GM08714 (cell line): ENCODE data around the gene MAPK1.
"Not testable (repeated sequence)": the region's sequence is repeated elsewhere in the genome, so short reads cannot be mapped to it uniquely, and the experiment has no call there.

Experiments
- H3K4me3 ChIP-seq: fragments of 200-500 bp; sonication (Bioruptor generic); 2 replicates; pipeline ENCODE4 v1.5.1; 2014; ENCODE audit warnings: mild to moderate bottlenecking, low read length, inconsistent platforms
- ZNF274 ChIP-seq: IDR thresholded peaks from 2 replicates; pipeline ENCODE4 v1.6.1; 2012; ENCODE audit warnings: mild to moderate bottlenecking, low read depth, low read length

MAPK1 gene

DNA sequence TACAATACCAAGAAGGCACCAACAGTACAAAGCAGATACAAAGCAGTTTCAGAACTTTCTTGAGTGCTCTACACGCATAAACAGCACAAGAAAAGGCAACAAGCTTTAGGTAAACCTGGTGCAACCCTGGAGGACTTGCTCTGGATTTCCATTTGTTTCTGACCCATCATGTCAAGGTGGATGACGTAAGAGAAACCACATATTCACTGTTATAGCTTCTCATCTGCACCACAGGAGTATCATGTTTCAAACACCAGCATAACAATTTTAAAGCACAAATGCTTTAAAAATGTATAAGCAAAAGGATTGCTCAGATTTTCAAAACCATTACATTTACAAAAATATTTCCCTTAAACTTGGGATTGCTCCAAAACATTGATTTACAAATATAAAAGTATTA lies 106.8 kb downstream of the MAPK1 start:
- no peak for TF ChIP-seq ZNF274
- H3K4me3 ChIP-seq, result no peak overlapping the region

DNA sequence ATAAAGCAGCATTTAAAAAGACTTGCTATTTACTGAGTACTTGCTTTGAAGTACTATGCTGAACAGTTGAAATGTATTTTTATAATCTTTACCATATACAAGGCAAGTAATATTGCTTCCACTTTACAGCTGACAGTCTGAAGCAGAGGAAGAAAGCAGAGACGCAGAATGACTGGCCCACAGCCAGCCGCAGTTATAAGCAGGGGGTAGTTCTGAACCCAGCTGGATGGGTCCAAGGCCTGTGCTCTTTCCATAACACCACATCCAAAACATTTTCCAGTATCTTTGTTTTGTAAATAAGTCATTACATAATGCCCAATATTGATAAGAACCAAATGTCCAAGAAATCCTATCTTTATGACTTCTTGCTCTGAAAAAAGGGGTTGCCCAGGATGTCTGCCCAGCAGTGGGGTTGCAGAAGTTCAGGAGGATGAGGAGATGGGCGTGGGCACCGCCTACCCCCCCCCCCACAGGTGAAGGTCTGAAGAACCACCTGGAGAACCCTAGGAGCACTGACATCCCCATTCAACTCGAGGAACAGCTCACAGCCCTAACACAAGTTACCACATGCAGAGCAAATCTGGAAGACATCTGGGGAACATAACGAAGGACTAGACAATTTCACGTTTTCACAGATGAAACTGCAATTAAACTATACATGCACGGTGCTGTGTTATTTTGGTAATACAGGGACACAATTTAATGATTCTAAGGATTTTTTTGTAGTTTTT lies 107.6 kb downstream of the MAPK1 start:
- TF ChIP-seq ZNF274, result no peak
- no peak overlapping the region for H3K4me3 ChIP-seq

DNA sequence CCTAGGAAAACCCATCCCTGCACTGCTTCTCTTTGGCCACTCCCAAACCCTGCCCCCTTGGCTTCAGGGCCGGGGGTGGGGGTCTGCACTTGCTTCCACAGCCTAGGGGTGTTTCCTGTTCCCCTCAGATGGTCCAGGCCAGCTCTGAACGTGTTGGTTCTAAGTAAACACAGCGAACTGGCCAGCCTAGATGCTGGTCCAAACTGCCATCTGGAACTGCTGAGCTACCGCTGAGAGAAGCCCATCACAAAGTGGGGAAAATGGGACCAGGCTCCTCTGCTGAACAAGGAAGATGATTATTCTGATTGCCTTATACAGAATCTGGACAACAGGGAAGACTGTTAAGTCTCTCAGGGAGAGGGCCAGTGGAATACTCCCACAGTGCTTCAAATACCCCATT lies 108.4 kb downstream of the MAPK1 start:
- no peak for TF ChIP-seq ZNF274
- H3K4me3 ChIP-seq, result no peak overlapping the region

DNA sequence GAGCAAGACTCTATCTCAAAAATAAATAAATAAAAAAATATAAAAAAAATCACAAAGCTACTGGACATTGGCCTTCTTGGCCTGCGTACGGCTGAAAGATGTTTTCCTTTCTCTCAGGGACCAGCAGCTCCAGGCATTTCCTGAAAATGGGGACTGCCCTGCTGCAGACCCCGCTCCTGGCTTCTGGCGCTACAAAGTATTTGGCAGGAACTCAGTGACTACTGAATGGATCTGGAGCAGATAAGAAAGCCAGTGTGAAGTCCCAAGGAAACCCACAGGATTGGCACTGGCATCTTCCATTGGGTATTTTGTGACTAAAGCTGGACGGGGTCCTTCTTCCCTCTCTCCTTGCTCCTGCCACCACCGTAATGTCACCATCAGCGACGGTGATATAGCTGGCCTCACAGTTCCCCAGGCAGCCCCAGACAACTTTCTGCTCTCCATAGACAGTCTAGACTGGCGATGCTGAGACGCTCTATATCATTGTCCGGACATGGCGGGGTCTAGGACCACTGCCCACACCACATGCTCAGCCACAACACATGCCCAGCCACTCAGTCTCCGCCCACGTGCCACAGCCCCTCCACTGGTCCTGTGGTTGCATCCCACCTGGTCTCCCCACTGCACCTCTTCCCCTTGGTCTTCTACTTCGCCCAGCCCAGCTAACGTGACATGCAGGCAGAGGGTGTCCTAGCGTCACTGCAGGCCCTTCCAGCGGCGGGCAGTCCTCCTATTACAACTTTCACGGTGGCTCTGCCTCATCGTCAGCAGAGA lies 109.2 kb downstream of the MAPK1 start:
- H3K4me3 ChIP-seq, result no peak overlapping the region
- no peak for TF ChIP-seq ZNF274

GRCh38 chr22:21755851-21756284 lies 111.6 kb downstream of the MAPK1 start:
- no peak overlapping the region for H3K4me3 ChIP-seq
- TF ChIP-seq ZNF274, result no peak

DNA sequence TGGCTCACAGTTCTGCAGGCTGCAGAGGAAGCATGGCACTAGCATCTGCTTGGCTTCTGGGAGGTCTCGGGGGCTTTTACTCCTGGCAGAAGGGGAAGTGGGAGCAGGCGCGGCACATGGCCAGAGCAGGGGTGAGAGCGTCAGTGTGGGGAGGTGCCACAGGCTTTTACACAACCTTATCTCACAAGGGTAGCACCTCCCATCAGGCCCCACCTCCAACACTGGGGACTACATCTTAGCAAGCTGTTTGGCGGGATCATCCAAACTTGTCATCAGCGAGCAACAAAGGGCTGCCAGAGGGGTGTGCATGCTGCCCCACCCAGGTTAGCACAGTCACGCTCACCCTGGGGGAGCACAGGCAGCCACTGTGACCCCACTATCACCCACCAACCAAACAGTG lies 112.9 kb downstream of the MAPK1 start:
- H3K4me3 ChIP-seq, result no peak overlapping the region
- no peak for TF ChIP-seq ZNF274

DNA sequence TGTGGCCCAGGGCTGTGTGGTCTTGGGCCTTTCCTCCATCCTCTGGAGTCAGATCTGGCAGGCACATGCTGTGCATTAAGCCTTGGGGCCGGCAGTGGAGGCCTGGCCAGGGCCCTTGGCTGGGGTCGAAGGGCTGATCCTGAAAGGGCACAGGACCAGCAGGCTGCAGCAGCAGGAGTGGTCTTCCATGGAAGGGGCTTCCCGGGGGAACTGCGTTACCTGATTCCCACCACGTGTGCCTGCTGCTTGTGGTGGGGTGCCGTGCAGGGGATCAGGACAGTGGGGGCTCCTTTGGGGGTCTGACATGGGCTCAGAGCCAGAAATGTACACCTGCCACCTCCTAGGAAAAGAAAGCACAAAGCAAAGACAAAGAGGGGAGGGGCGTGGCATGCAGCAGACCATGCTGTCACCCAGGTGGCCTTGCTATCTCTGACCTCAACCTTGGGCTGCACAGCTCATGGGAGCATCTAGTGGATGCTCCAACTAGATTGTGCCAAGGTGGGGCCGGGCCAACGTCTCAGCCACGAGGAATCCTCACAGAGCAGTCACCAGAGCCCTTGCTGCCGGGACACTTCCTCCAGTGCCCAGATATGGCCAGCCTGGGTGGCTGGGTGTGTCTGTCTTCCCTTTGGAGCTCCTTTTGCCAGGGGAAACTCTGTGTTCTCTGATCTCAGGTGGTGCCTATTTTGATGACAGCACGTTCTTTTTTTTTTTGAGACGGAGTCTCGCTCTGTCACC lies 113.9 kb downstream of the MAPK1 start:
- H3K4me3 ChIP-seq, result no peak overlapping the region
- TF ChIP-seq ZNF274, result no peak

DNA sequence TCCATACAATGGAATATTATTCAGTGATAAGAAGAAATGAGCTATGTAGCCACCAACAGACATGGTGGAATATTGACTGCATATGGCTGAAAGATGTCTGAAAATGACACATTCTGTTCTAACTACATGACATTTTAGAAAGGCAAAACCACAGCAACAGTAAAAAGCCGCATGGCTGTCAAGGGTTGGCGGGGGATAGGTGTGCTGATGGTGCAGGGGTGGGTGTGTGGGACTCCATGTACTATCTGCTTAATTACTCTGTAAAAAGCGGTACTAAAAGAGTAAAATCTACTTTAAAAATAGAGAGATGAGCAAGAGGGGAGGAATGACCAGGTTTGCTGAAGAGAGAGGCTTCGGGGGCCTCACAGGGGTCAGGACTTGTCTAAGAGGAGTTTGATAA lies 115.2 kb downstream of the MAPK1 start:
- no peak for TF ChIP-seq ZNF274

DNA sequence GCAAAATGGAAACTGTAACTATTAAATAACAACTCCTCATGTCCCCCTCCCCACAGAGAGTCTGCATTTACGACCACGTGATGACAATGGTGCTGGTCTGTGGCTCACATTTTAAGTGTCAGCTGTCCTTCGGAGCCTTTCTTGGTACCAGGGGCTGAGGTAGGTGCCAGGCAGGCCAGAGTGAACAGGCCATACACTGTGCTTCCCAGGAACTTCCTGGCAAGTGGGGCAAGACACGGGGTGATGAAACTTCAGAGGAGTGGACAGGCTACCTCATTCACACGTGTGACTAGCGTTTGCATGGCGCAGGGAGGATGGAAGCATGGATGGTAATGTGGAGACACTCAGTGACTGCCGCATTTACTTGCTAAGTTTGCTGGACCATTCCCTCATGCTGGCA lies 121.5 kb downstream of the MAPK1 start:
- TF ChIP-seq ZNF274, result no peak
- H3K4me3 ChIP-seq, result no peak overlapping the region

More for the DNA sequence above, 115.2 kb downstream of the MAPK1 start:
- no peak overlapping the region for H3K4me3 ChIP-seq

DNA sequence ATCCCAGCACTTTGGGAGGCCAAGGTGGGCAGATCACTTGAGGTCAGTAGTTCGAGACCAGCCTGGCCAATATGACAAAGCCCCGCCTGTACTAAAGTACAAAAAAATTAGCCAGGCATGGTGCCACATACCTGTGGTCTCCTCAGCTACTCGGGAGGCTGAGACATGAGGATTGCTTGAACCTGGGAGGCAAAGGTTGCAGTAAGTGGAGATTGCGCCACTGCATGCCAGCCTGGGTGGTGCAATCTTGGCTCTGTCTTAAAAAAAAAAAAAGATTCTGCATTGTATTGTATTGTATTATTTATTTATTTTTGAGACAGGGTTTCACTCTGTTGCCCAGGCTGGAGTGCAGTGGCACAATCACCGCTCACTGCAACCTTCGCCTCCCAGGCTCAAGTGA lies 122.5 kb downstream of the MAPK1 start:
- H3K4me3 ChIP-seq, result not testable (repeated sequence)

DNA sequence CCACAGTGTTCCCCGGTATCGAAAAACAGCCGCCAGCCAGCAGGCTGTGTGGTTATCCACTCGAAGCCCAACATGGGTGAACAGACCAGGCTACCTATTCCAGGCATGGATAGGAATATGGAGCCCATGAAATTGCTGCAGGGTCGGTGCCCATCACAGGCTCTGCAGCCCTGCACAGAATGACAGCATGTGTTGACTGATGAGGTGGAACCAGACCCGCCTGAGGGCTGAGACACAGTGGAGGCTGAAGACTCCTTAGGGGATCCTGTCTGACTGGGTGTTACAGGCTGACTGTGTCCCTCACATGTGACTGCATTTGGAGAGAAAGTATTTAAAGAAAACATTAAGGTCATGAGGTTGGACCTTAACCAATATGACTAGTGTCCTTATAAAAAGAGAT lies 125.7 kb downstream of the MAPK1 start:
- no peak for TF ChIP-seq ZNF274

GRCh38 chr22:21741059-21741458 lies 126.4 kb downstream of the MAPK1 start:
- TF ChIP-seq ZNF274, result no peak

More for the DNA sequence above, 125.7 kb downstream of the MAPK1 start:
- H3K4me3 ChIP-seq, result no peak overlapping the region

DNA sequence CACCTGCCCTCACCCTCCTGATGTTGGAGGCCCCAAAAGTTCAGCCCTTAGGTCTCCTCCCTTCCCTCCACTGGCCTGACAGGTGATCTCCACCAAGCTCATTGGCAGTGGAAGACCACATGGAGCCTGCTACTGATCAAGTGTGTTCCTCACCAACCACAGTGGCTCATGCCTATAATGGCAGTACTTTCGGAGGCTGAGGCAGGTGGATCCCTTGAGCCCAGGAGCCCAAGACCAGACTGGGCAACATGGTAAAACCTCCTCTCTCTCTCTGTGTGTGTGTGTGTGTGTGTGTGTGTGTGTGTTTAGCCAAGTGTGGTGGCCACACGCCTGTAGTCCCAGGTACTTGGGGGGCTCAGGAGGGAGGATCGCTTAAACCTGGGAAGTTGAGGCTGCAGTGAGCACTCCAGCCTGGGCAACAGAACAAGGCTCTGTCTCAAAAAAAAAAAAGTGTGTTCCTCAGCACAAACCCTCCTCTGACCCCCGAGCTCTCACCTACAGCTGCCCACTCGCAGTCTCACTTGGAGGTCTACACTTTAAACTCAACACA lies 127.5 kb downstream of the MAPK1 start:
- no peak for TF ChIP-seq ZNF274
- no peak overlapping the region for H3K4me3 ChIP-seq

More at GRCh38 chr22:21741059-21741458, 126.4 kb downstream of the MAPK1 start:
- no peak overlapping the region for H3K4me3 ChIP-seq

GRCh38 chr22:21738966-21739365 lies 128.5 kb downstream of the MAPK1 start:
- no peak for TF ChIP-seq ZNF274
- no peak overlapping the region for H3K4me3 ChIP-seq
